T-cell (primary cell): Measurements from ENCODE around the gene DFFA. TPM values are rescaled to one million over a fixed set of nuclear protein-coding genes. Genes with fewer than 3 reads are reported as not detected.
"Not testable (repeated sequence)": the region's sequence is repeated elsewhere in the genome, so short reads cannot be mapped to it uniquely, and the experiment has no call there.

Source experiments
- ATAC-seq, 4 experiments: fragments of 200-7000 bp in 3 of 4; fragments of 150-1000 bp in 1 of 4; cut with Tn5 transposase; replicated peaks in 1 of 4; 1 replicate in 3 of 4; 2 replicates in 1 of 4; pipeline ENCODE4 v1.10.0; 2021; ENCODE audit warnings: moderate library complexity in 3 of 4, mild to moderate bottlenecking in 2 of 4, moderate number of reproducible peaks in 1 of 4
- CTCF ChIA-PET, 2 donors: fragments of 300-600 bp; sonication (Branson Sonifier 250); formaldehyde crosslinking; loops; one replicate each; lab custom pipeline; 2022; ENCODE audit warnings: antibody characterized with exemption in 2 of 2; lab: Charles Lee
- POLR2A ChIA-PET, 2 donors: fragments of 300-600 bp; sonication (Branson Sonifier 250); formaldehyde crosslinking; loops; one replicate each; lab custom pipeline; 2022; ENCODE audit warnings: antibody characterized with exemption in 2 of 2; lab: Charles Lee
- DNase-seq, 35 experiments: peaks; one replicate each; pipeline versions ENCODE4 v3.0.0 to v3.0.0-alpha.2; 2013 to 2023
- H3K27ac ChIP-seq: one replicate; pipeline ENCODE4 v1.5.1; 2013; ENCODE audit warnings: low read length
- H3K27me3 ChIP-seq, 2 experiments: replicated peaks in 1 of 2; 1 replicate in 1 of 2; 2 replicates in 1 of 2; pipeline versions ENCODE4 v1.6.1 to v1.7.0; 2013; ENCODE audit warnings: low read length in 1 of 2, mixed read lengths in 1 of 2; ENCODE audit not compliant: control insufficient read depth in 2 of 2, insufficient read depth in 2 of 2; ENCODE audit errors: extremely low read depth in 1 of 2
- H3K36me3 ChIP-seq, 2 donors: 1 replicate in 1 of 2; 2 replicates in 1 of 2; pipeline versions ENCODE4 v1.6.1 to v1.7.0; 2013; ENCODE audit warnings: low read length in 1 of 2; ENCODE audit not compliant: control insufficient read depth in 2 of 2, insufficient read depth in 1 of 2; ENCODE audit errors: extremely low read depth in 1 of 2
- H3K4me1 ChIP-seq, 2 experiments: 1 replicate in 1 of 2; 2 replicates in 1 of 2; pipeline versions ENCODE4 v1.6.1 to v1.7.0; 2013; ENCODE audit warnings: low read length in 2 of 2, mixed read lengths in 1 of 2; ENCODE audit not compliant: insufficient read depth in 2 of 2, control insufficient read depth in 1 of 2; ENCODE audit errors: extremely low read depth in 1 of 2
- H3K4me3 ChIP-seq, 2 donors: 1 replicate in 1 of 2; 2 replicates in 1 of 2; pipeline versions ENCODE4 v1.5.1 to v1.7.0; 2013; ENCODE audit warnings: mild to moderate bottlenecking in 2 of 2, low read length in 1 of 2, moderate library complexity in 1 of 2; ENCODE audit not compliant: control insufficient read depth in 1 of 2; ENCODE audit errors: extremely low read depth in 1 of 2
- H3K9me3 ChIP-seq: 2 replicates; pipeline ENCODE4 v1.7.0; 2013
- H3K27ac Mint-ChIP-seq, 2 donors: one replicate each; pipeline ENCODE4 v1.8.0; 2020 to 2021; ENCODE audit warnings: mild to moderate bottlenecking in 2 of 2, mixed read lengths in 2 of 2
- H3K27me3 Mint-ChIP-seq, 2 donors: one replicate each; pipeline ENCODE4 v1.8.0; 2021 to 2022; ENCODE audit warnings: mixed read lengths in 2 of 2
- H3K36me3 Mint-ChIP-seq: one replicate; pipeline ENCODE4 v1.8.0; 2021; ENCODE audit warnings: mixed read lengths
- H3K4me1 Mint-ChIP-seq, 3 donors: one replicate each; pipeline ENCODE4 v1.8.0; 2020 to 2022; ENCODE audit warnings: mixed read lengths in 3 of 3, mild to moderate bottlenecking in 1 of 3
- H3K4me3 Mint-ChIP-seq, 3 donors: one replicate each; pipeline ENCODE4 v1.8.0; 2020 to 2022; ENCODE audit warnings: mild to moderate bottlenecking in 3 of 3, mixed read lengths in 3 of 3, moderate library complexity in 3 of 3
- H3K9me3 Mint-ChIP-seq, 3 donors: one replicate each; pipeline ENCODE4 v1.8.0; 2020 to 2022; ENCODE audit warnings: mixed read lengths in 3 of 3
- WGBS: methylation state at CpG from one replicate; pipeline ENCODE4 v1.1.5; 2013; ENCODE audit warnings: missing lambda C conversion rate; ENCODE audit not compliant: insufficient coverage; 5-methylcytosine and 5-hydroxymethylcytosine counted together
- total RNA-seq, 35 experiments: library from RNA in 6 of 35; stranded (reverse) in 6 of 35; fragments of 120-200 nt in 1 of 35; gene quantifications; one replicate each; pipeline versions ENCODE4 v1.2.1 to v1.2.4 and lab custom pipeline; 2013 to 2026

The DFFA gene
- total RNA-seq, 5 donors from 2014 or later (not counting 1 experiment from before 2014, with no cell fraction given), result 19.3 to 32.9 (median 26.0) TPM

- peak within 1 kb of the TSS; percentile 50 for H3K27ac ChIP-seq
- under 1% methylated on average over 18 of the region's 50 CpGs for WGBS
- Mint-ChIP-seq H3K27me3 (no peaks in the 10 kb centered on the region), H3K4me3 (peak within 1 kb of the TSS; percentile 93 to 97 (median 95)), H3K27ac (peak within 1 kb of the TSS; percentile 85 to 88), H3K4me1 (peaks cover 52 to 57% (median 54%) of the 10 kb centered on the region in 3 donors), H3K36me3 (no peaks in the 10 kb centered on the region), H3K9me3 (no peaks in the 10 kb centered on the region)
- ChIA-PET POLR2A (interaction anchor here in 1 of 2 donors (0.6 kb wide), 1 partner anchor 22 kb away, joined by 3 read pairs; no protein-coding TSS in a partner anchor), CTCF (interaction anchor here in 1 of 2 donors (0.6 to 1.0 kb wide), 3 partner anchors 45 to 1331 kb away, joined by 3 to 6 read pairs (median 5); partner anchors contain the start of genes CENPS and CLCN6)
- DNase-seq (peak; percentile 71 to 89 (median 80)), ATAC-seq (peak; percentile 77 to 83 (median 82))
- peaks cover 15 to 43% of the 10 kb centered on the region in 2 experiments for H3K4me1 ChIP-seq
- no peaks in the 10 kb centered on the region for H3K27me3 ChIP-seq
- H3K9me3 ChIP-seq, result no peaks in the 10 kb centered on the region
- no peaks in the 10 kb centered on the region for H3K36me3 ChIP-seq
- H3K4me3 ChIP-seq, result peak within 1 kb of the TSS; percentile 74 to 76
These were observed 2.5 kb upstream of the DFFA start, which contains the start of gene PEX14 for GRCh38 chr1:10474613-10475507. Gene PEX14 (plus strand): TSS chr1:10474950. CDS start chr1:10474967, 17 bp downstream.

- CTCF ChIA-PET, H3K27ac ChIP-seq, H3K9me3 ChIP-seq, ATAC-seq, H3K9me3 Mint-ChIP-seq, H3K36me3 ChIP-seq, H3K27me3 Mint-ChIP-seq, DNase-seq, H3K36me3 Mint-ChIP-seq, H3K27me3 ChIP-seq: not testable (repeated sequence)
- POLR2A ChIA-PET, result interaction anchor here in 1 of 2 donors (0.6 kb wide), 1 partner anchor 22 kb away, joined by 3 read pairs; no protein-coding TSS in a partner anchor
- Histone ChIP-seq H3K4me1 (peaks cover 15 to 43% of the 10 kb centered on the region in 2 experiments), H3K4me3 (peak overlapping the region; percentile 74 to 76)
- peaks cover 48 to 55% (median 49%) of the 10 kb centered on the region in 3 donors for H3K4me1 Mint-ChIP-seq
- H3K4me3 Mint-ChIP-seq, result peak overlapping the region; percentile 83 to 97 (median 95)
- 100% methylated on average over 5 of the region's 10 CpGs for WGBS
- H3K27ac Mint-ChIP-seq, result peak overlapping the region; percentile 82 to 85
These were observed 1.9 kb upstream of the DFFA start for GRCh38 chr1:10474309-10474612.

- WGBS, result 92% methylated on average over 9 of the region's 23 CpGs
- CTCF ChIA-PET, result no interaction called here
- Mint-ChIP-seq H3K27me3 (no peaks in the 10 kb centered on the region), H3K9me3 (no peaks in the 10 kb centered on the region), H3K27ac (peak overlapping the region in 1 of 2 donors; percentile 85), H3K36me3 (peaks cover 7% of the 10 kb centered on the region), H3K4me3 (peak overlapping the region; percentile 92 to 99 (median 94)), H3K4me1 (peaks cover 46 to 49% (median 47%) of the 10 kb centered on the region in 3 donors)
- ATAC-seq, result no peak
- no peaks in the 10 kb centered on the region for H3K27me3 ChIP-seq
- no peak overlapping the region for H3K4me3 ChIP-seq
- no peaks in the 10 kb centered on the region for H3K9me3 ChIP-seq
- POLR2A ChIA-PET, result interaction anchor here in 1 of 2 donors (0.6 kb wide), 1 partner anchor 8 kb away, joined by 12 read pairs; no protein-coding TSS in a partner anchor
- no peak overlapping the region for H3K27ac ChIP-seq
- H3K4me1 ChIP-seq, result peaks cover 15 to 43% of the 10 kb centered on the region in 2 experiments
- peaks cover 6 to 10% of the 10 kb centered on the region in 2 donors for H3K36me3 ChIP-seq
- no peak for DNase-seq
These were observed 926 bp upstream of the DFFA start for GRCh38 chr1:10473145-10473765.

- ChIA-PET CTCF (no interaction called here), POLR2A (no interaction called here)
- WGBS, result 20% methylated on average over 22 of the region's 23 CpGs
- Mint-ChIP-seq H3K9me3 (no peaks in the 10 kb centered on the region), H3K27ac (peak overlapping the region; percentile 85 to 93), H3K4me1 (peaks cover 40 to 53% (median 40%) of the 10 kb centered on the region in 3 donors), H3K36me3 (peaks cover 17% of the 10 kb centered on the region), H3K27me3 (no peaks in the 10 kb centered on the region), H3K4me3 (peak overlapping the region; percentile 92 to 99 (median 94))
- H3K4me1 ChIP-seq, result peaks cover 15 to 41% of the 10 kb centered on the region in 2 experiments
- no peaks in the 10 kb centered on the region for H3K9me3 ChIP-seq
- H3K27me3 ChIP-seq, result no peaks in the 10 kb centered on the region
- H3K4me3 ChIP-seq, result peak overlapping the region; percentile 49 to 79
- H3K36me3 ChIP-seq, result peaks cover 6 to 20% of the 10 kb centered on the region in 2 donors
- ATAC-seq (peak; percentile 4 to 5 (median 4)), DNase-seq (peak in 1 of 35 experiments; percentile 1)
- peak overlapping the region; percentile 37 for H3K27ac ChIP-seq
These were observed 714 bp downstream of the DFFA start for GRCh38 chr1:10471411-10472219.

- WGBS, result no CpG with 5 or more reads among the region's 4 CpGs
These were observed 2.3 kb downstream of the DFFA start for GRCh38 chr1:10470043-10470442.

More at GRCh38 chr1:10470043-10470442, 2.3 kb downstream of the DFFA start:
- H3K9me3 Mint-ChIP-seq, result no peaks in the 10 kb centered on the region
- peaks cover 26 to 38% (median 26%) of the 10 kb centered on the region in 3 donors for H3K4me1 Mint-ChIP-seq
- H3K4me3 Mint-ChIP-seq, result no peak overlapping the region
- ChIA-PET CTCF (interaction anchor here in 1 of 2 donors (0.7 kb wide), 1 partner anchor 39 kb away, joined by 4 read pairs; no protein-coding TSS in a partner anchor), POLR2A (interaction anchor here in 1 of 2 donors (0.7 kb wide), 1 partner anchor 542 kb away, joined by 3 read pairs; no protein-coding TSS in a partner anchor)
- peaks cover 20% of the 10 kb centered on the region for H3K36me3 Mint-ChIP-seq
- Histone ChIP-seq H3K4me3 (no peak overlapping the region), H3K27me3 (no peaks in the 10 kb centered on the region), H3K4me1 (peaks cover 8 to 26% of the 10 kb centered on the region in 2 experiments), H3K9me3 (no peaks in the 10 kb centered on the region), H3K27ac (no peak overlapping the region), H3K36me3 (peaks cover 11 to 31% of the 10 kb centered on the region in 2 donors)
- H3K27ac Mint-ChIP-seq, result no peak overlapping the region
- ATAC-seq, result no peak
- DNase-seq, result no peak
- no peaks in the 10 kb centered on the region for H3K27me3 Mint-ChIP-seq
